HepG2 (cell line): ENCODE measurements around the gene BCAS1. TPM values are rescaled to one million over a fixed set of nuclear protein-coding genes. Genes with fewer than 3 reads are reported as not detected.

Experiments used
- ADNP ChIP-seq: sonication (generic); formaldehyde crosslinking; IDR thresholded peaks from 2 replicates; pipeline ENCODE4 v1.4.0; 2020; ENCODE audit warnings: missing genetic modification reagents
- CHD2 ChIP-seq: IDR thresholded peaks from 2 replicates; pipeline ENCODE4 v1.6.1; 2011; ENCODE audit warnings: low read depth, low read length, improper control_type of control experiment
- FOXP1 ChIP-seq, 2 experiments: fragments of 450-650 bp in 1 of 2; IDR thresholded peaks; 2 replicates each; pipeline ENCODE4 v1.6.1; 2017 to 2018; ENCODE audit warnings: antibody characterized with exemption in 1 of 2
- GABPB1 ChIP-seq: IDR thresholded peaks from 2 replicates; pipeline ENCODE4 v1.6.1; 2016; ENCODE audit warnings: mild to moderate bottlenecking, missing genetic modification reagents, moderate library complexity, missing compliant biosample characterization
- HDAC2 ChIP-seq: sonication (generic); formaldehyde crosslinking; IDR thresholded peaks from 2 replicates; pipeline ENCODE4 v1.4.0; 2020; ENCODE audit warnings: missing genetic modification reagents
- HNF4A ChIP-seq: sonication (generic); formaldehyde crosslinking; IDR thresholded peaks from 2 replicates; pipeline ENCODE4 v1.4.0; 2020; ENCODE audit warnings: missing genetic modification reagents
- MAZ ChIP-seq, 2 experiments: sonication (generic) in 1 of 2; formaldehyde crosslinking in 1 of 2; IDR thresholded peaks; 2 replicates each; pipeline versions ENCODE4 v1.5.0 to v1.6.1; 2012 to 2020; ENCODE audit warnings: low read depth in 2 of 2, mild to moderate bottlenecking in 2 of 2, borderline replicate concordance in 1 of 2, improper control_type of control experiment in 1 of 2, low read length in 1 of 2, missing genetic modification reagents in 1 of 2, moderate library complexity in 1 of 2
- MIER2 ChIP-seq: IDR thresholded peaks from 2 replicates; pipeline ENCODE4 v1.6.1; 2016; ENCODE audit warnings: missing biosample characterization, missing genetic modification reagents
- MXD3 ChIP-seq: IDR thresholded peaks from 2 replicates; pipeline ENCODE4 v1.6.1; 2016; ENCODE audit warnings: mild to moderate bottlenecking, missing biosample characterization, missing genetic modification reagents
- NCOA5 ChIP-seq: sonication (generic); formaldehyde crosslinking; IDR thresholded peaks from 2 replicates; pipeline ENCODE4 v1.4.0; 2020; ENCODE audit warnings: missing genetic modification reagents
- PLRG1 ChIP-seq: fragments of 450-650 bp; conservative IDR thresholded peaks from 2 replicates; pipeline ENCODE4 v1.6.1; 2016
- RAD21 ChIP-seq: fragments of 450-650 bp; formaldehyde crosslinking; IDR thresholded peaks from 2 replicates; pipeline ENCODE4 v1.5.0; 2020; ENCODE audit warnings: mild to moderate bottlenecking
- SPEN ChIP-seq: sonication (generic); formaldehyde crosslinking; IDR thresholded peaks from 2 replicates; pipeline ENCODE4 v1.5.1; 2020; ENCODE audit warnings: low read depth, mild to moderate bottlenecking, missing genetic modification reagents
- TAF1 ChIP-seq: sonication (generic); formaldehyde crosslinking; IDR thresholded peaks from 2 replicates; pipeline ENCODE4 v1.4.0; 2020; ENCODE audit warnings: missing genetic modification reagents
- TBX2 ChIP-seq: sonication (generic); formaldehyde crosslinking; IDR thresholded peaks from 2 replicates; pipeline ENCODE4 v1.5.0; 2020; ENCODE audit warnings: missing genetic modification reagents, mild to moderate bottlenecking, borderline replicate concordance
- THAP9 ChIP-seq: sonication (generic); formaldehyde crosslinking; IDR thresholded peaks from 2 replicates; pipeline ENCODE4; 2020; ENCODE audit warnings: missing genetic modification reagents, mild to moderate bottlenecking, borderline replicate concordance
- ZBTB34 ChIP-seq: sonication (generic); formaldehyde crosslinking; IDR thresholded peaks from 2 replicates; pipeline ENCODE4 v1.8.0; 2022; ENCODE audit warnings: mild to moderate bottlenecking, missing genetic modification reagents
- ZMAT3 ChIP-seq: sonication (generic); formaldehyde crosslinking; conservative IDR thresholded peaks from 2 replicates; pipeline ENCODE4 v1.7.0; 2021; ENCODE audit warnings: missing genetic modification reagents
- ZMYM4 ChIP-seq: sonication (generic); formaldehyde crosslinking; IDR thresholded peaks from 2 replicates; pipeline ENCODE4 v1.8.1; 2023; ENCODE audit warnings: mild to moderate bottlenecking, missing genetic modification reagents
- ZNF292 ChIP-seq: sonication (generic); formaldehyde crosslinking; IDR thresholded peaks from 2 replicates; pipeline ENCODE4 v1.8.1; 2022; ENCODE audit warnings: mild to moderate bottlenecking, low read depth, missing genetic modification reagents, borderline replicate concordance
- ZNF549 ChIP-seq: sonication (generic); formaldehyde crosslinking; IDR thresholded peaks from 2 replicates; pipeline ENCODE4 v1.5.0; 2020; ENCODE audit warnings: missing genetic modification reagents
- ZNF691 ChIP-seq: sonication (generic); formaldehyde crosslinking; IDR thresholded peaks from 2 replicates; pipeline ENCODE4 v1.4.0; 2020; ENCODE audit warnings: missing genetic modification reagents, low read depth, mild to moderate bottlenecking, borderline replicate concordance
- ZNF747 ChIP-seq: sonication (generic); formaldehyde crosslinking; IDR thresholded peaks from 2 replicates; pipeline ENCODE4 v1.8.1; 2023; ENCODE audit warnings: missing genetic modification reagents, mild to moderate bottlenecking, borderline replicate concordance
- ZNF768 ChIP-seq: sonication (generic); formaldehyde crosslinking; IDR thresholded peaks from 2 replicates; pipeline ENCODE4 v1.4.0; 2020; ENCODE audit warnings: missing genetic modification reagents
- ZSCAN25 ChIP-seq: sonication (generic); formaldehyde crosslinking; IDR thresholded peaks from 2 replicates; pipeline ENCODE4 v1.8.0; 2022; ENCODE audit warnings: mild to moderate bottlenecking, missing genetic modification reagents
- polyA plus RNA-seq, 8 experiments: library from polyadenylated mRNA; depleted of rRNA in 3 of 8; stranded (reverse) in 7 of 8; unstranded in 1 of 8; fragments of >200 nt; fragmentation: Illumina TruSeq in 4 of 8; extraction: Trizol in 4 of 8; gene quantifications; 2 replicates each; pipeline versions ENCODE4 v1.2.1 to v1.2.3, GENCODE V29; 2011 to 2016; ENCODE audit warnings: low read depth in 4 of 8, missing spikeins in 1 of 8, mixed read lengths in 1 of 8; ENCODE audit not compliant: insufficient read depth in 1 of 8
- total RNA-seq, 5 experiments: library from RNA; depleted of rRNA; stranded (reverse); fragments of >200 nt; fragmentation: Illumina TruSeq; extraction: Trizol; gene quantifications; 2 replicates each; pipeline ENCODE4 v1.2.3, GENCODE V29; 2016; ENCODE audit warnings: low read depth in 1 of 5

Gene BCAS1
- total and polyA plus RNA-seq, 2 of the 13 experiments (the other 11 are each of a cell fraction or from before 2014, with no cell fraction given), result 0.55 to 0.91 TPM

- peak; percentile 44; the same call in 1 of the 2 replicates for TF ChIP-seq GABPB1 (CRISPR knock-in tag)
- no peak for TF ChIP-seq FOXP1 (IDR thresholded peaks at IDR 0.05)
- peak; percentile 56 for TF ChIP-seq FOXP1 (CRISPR knock-in tag; IDR thresholded peaks at IDR 0.05)
- TF ChIP-seq HDAC2, result peak; percentile 76; the same call in 1 of the 2 replicates
- 0 out of 2 replicates have a peak, but pooled peaks have one; percentile 70 for TF ChIP-seq ZMAT3 (CRISPR knock-in tag)
- peak; percentile 70 for TF ChIP-seq TBX2 (CRISPR knock-in tag)
- TF ChIP-seq ZBTB34 (CRISPR knock-in tag), result 0 out of 2 replicates have a peak, but pooled peaks have one; percentile 34
- peak; percentile 90 for TF ChIP-seq HNF4A (CRISPR knock-in tag)
- TF ChIP-seq ZNF768, result peak; percentile 67
- TF ChIP-seq MAZ (IDR thresholded peaks at IDR 0.05; ENCODE audit: borderline replicate concordance, low read depth, low read length), result 0 out of 2 replicates have a peak, but pooled peaks have one; percentile 18
- TF ChIP-seq MAZ (CRISPR knock-in tag; IDR thresholded peaks at IDR 0.05; ENCODE audit: low read depth), result no peak
- TF ChIP-seq ADNP, result peak; percentile 99
- peak; percentile 100 for TF ChIP-seq ZNF292 (CRISPR knock-in tag)
- peak; percentile 66 for TF ChIP-seq THAP9 (CRISPR knock-in tag)
- peak; percentile 76 for TF ChIP-seq ZSCAN25 (CRISPR knock-in tag)
- TF ChIP-seq MIER2 (CRISPR knock-in tag), result peak; percentile 58; the same call in 1 of the 2 replicates
- peak; percentile 47; the same call in 1 of the 2 replicates for TF ChIP-seq RAD21 (CRISPR knock-in tag)
- no peak for TF ChIP-seq NCOA5
- TF ChIP-seq ZMYM4, result peak; percentile 83
- peak; percentile 63; the same call in 1 of the 2 replicates for TF ChIP-seq ZNF747
- peak; percentile 99 for TF ChIP-seq ZNF549
- TF ChIP-seq SPEN (CRISPR knock-in tag), result 0 out of 2 replicates have a peak, but pooled peaks have one; percentile 46
- no peak for TF ChIP-seq PLRG1
- TF ChIP-seq CHD2, result no peak
- TF ChIP-seq TAF1 (CRISPR knock-in tag), result peak; percentile 26; the same call in 1 of the 2 replicates
- no peak for TF ChIP-seq MXD3 (CRISPR knock-in tag)
- TF ChIP-seq ZNF691 (CRISPR knock-in tag), result peak; percentile 90
These were observed at the start of gene BCAS1 (continued) for GRCh38 chr20:54070187-54070987.
